Thymus (tissue), 11 donors: Measurements from ENCODE around the gene AMIGO1. TPM values are rescaled to one million over a fixed set of nuclear protein-coding genes. Genes with fewer than 3 reads are reported as not detected.

ENCODE experiments used
- DNase-seq, 9 donors: peaks; one replicate each; pipeline ENCODE4 v3.0.0-alpha.2; 2013; ENCODE audit warnings: low spot score in 9 of 9, low read depth in 6 of 9, missing footprints in 1 of 9
- H3K27ac ChIP-seq, 2 donors: one replicate each; pipeline ENCODE4 v1.5.1; 2013; ENCODE audit warnings: control low read depth in 1 of 2, low read depth in 1 of 2, low read length in 1 of 2, mild to moderate bottlenecking in 1 of 2, moderate library complexity in 1 of 2
- H3K27me3 ChIP-seq, 2 donors: one replicate each; pipeline ENCODE4 v1.5.1; 2013; ENCODE audit warnings: low read length in 1 of 2; ENCODE audit not compliant: control insufficient read depth in 2 of 2, insufficient read depth in 1 of 2
- H3K36me3 ChIP-seq, 2 donors: one replicate each; pipeline ENCODE4 v1.5.1; 2013; ENCODE audit warnings: low read length in 1 of 2, mild to moderate bottlenecking in 1 of 2, moderate library complexity in 1 of 2; ENCODE audit not compliant: control insufficient read depth in 2 of 2, insufficient read depth in 2 of 2
- H3K4me1 ChIP-seq, 2 donors: one replicate each; pipeline ENCODE4 v1.5.1; 2013; ENCODE audit warnings: low read length in 2 of 2; ENCODE audit not compliant: control insufficient read depth in 2 of 2, insufficient read depth in 2 of 2
- H3K4me3 ChIP-seq, 2 donors: one replicate each; pipeline ENCODE4 v1.5.1; 2013; ENCODE audit warnings: low read length in 2 of 2, control low read depth in 1 of 2, mild to moderate bottlenecking in 1 of 2
- H3K9me3 ChIP-seq, 2 donors: one replicate each; pipeline ENCODE4 v1.5.1; 2013; ENCODE audit warnings: low read length in 1 of 2, mild to moderate bottlenecking in 1 of 2; ENCODE audit not compliant: control insufficient read depth in 2 of 2, insufficient read depth in 1 of 2
- WGBS: extraction: QIAGEN DNeasy Blood & Tissue Kit; methylation state at CpG from one replicate; pipeline ENCODE4 v1.1.7; 2013; 5-methylcytosine and 5-hydroxymethylcytosine counted together
- polyA plus RNA-seq: library from polyadenylated mRNA; stranded (reverse); fragments of 200-250 nt; gene quantifications from one replicate; pipeline ENCODE4 v1.2.3, GENCODE V29; 2013
- total RNA-seq: library from RNA; stranded (reverse); fragments of 120-200 nt; gene quantifications from one replicate; pipeline ENCODE4 v1.2.4, GENCODE V29; 2013
- donor health status: healthy.

The AMIGO1 gene
- total and polyA plus RNA-seq, 2 donors = 2.3 to 2.5 TPM

- DNase-seq = no peak
- peaks cover 3% of the 10 kb centered on the region in 2 donors for H3K9me3 ChIP-seq
- H3K4me3 ChIP-seq = peak within 1 kb of the TSS; percentile 7 to 54
- H3K27me3 ChIP-seq = peaks cover 44 to 91% of the 10 kb centered on the region in 2 donors
- H3K36me3 ChIP-seq = no peaks in the 10 kb centered on the region
- WGBS = 2% methylated on average over 88 of the region's 88 CpGs
- H3K27ac ChIP-seq = no peak within 1 kb of the TSS
- H3K4me1 ChIP-seq = peaks cover 6 to 11% of the 10 kb centered on the region in 2 donors
These were observed 42.9 kb downstream of the AMIGO1 start, which contains the start of gene SYPL2 for GRCh38 chr1:109466452-109467300. Gene SYPL2, plus strand, starts transcription at chr1:109466546. Its CDS starts 298 bp downstream, at chr1:109466844.

- WGBS = 9% methylated on average over 24 of the region's 24 CpGs
- Histone ChIP-seq H3K4me1 (peaks cover 6 to 11% of the 10 kb centered on the region in 2 donors), H3K27me3 (peaks cover 44 to 91% of the 10 kb centered on the region in 2 donors), H3K27ac (no peak overlapping the region), H3K36me3 (no peaks in the 10 kb centered on the region), H3K9me3 (peaks cover 3% of the 10 kb centered on the region in 2 donors), H3K4me3 (peak overlapping the region; percentile 7 to 54)
- DNase-seq = no peak
These were observed 43.4 kb downstream of the AMIGO1 start for GRCh38 chr1:109466125-109466451.

GRCh38 chr1:109457819-109458218 is 51.7 kb downstream of the AMIGO1 start:
- Histone ChIP-seq H3K27me3 (peaks cover 0 to 20% of the 10 kb centered on the region in 2 donors), H3K4me3 (no peak overlapping the region), H3K9me3 (peaks cover 0 to 1% of the 10 kb centered on the region in 2 donors), H3K36me3 (no peaks in the 10 kb centered on the region), H3K4me1 (no peaks in the 10 kb centered on the region), H3K27ac (no peak overlapping the region)
- WGBS = 97% methylated on average over 4 of the region's 4 CpGs
- no peak for DNase-seq

- DNase-seq = no peak
- Histone ChIP-seq H3K27me3 (peaks cover 0 to 2% of the 10 kb centered on the region in 2 donors), H3K4me3 (no peak overlapping the region), H3K9me3 (peaks cover 0 to 1% of the 10 kb centered on the region in 2 donors), H3K4me1 (no peaks in the 10 kb centered on the region), H3K27ac (no peak overlapping the region), H3K36me3 (no peaks in the 10 kb centered on the region)
- 97% methylated on average over 1 of the region's 1 CpG for WGBS
These were observed 54.9 kb downstream of the AMIGO1 start for GRCh38 chr1:109454497-109455133.

Other genes with a start within 250 kb of the AMIGO1 start
- 16.6 TPM for gene PSRC1, start 226.6 kb downstream of the AMIGO1 start, total RNA-seq
- 5.8 TPM for gene PSRC1, start 226.6 kb downstream of the AMIGO1 start, polyA plus RNA-seq
- gene MYBPHL, start 202.7 kb downstream of the AMIGO1 start, total RNA-seq = 0.09 TPM
- 0.43 TPM for gene MYBPHL, start 202.7 kb downstream of the AMIGO1 start, polyA plus RNA-seq
- gene SORT1, start 111.8 kb downstream of the AMIGO1 start, total RNA-seq = 3.6 TPM
- 10.3 TPM for gene SORT1, start 111.8 kb downstream of the AMIGO1 start, polyA plus RNA-seq
- 144 TPM for gene PSMA5, start 83.3 kb downstream of the AMIGO1 start, total RNA-seq
- gene PSMA5, start 83.3 kb downstream of the AMIGO1 start, polyA plus RNA-seq = 72.3 TPM
- gene SYPL2, start 43.2 kb downstream of the AMIGO1 start, total RNA-seq = 0.05 TPM
- gene SYPL2, start 43.2 kb downstream of the AMIGO1 start, polyA plus RNA-seq = 0.34 TPM
- gene ATXN7L2, start 25.8 kb downstream of the AMIGO1 start, total RNA-seq = 5.4 TPM
- gene ATXN7L2, start 25.8 kb downstream of the AMIGO1 start, polyA plus RNA-seq = 19.6 TPM
- 3.3 TPM for gene CYB561D1, start 15.6 kb downstream of the AMIGO1 start, total RNA-seq
- gene CYB561D1, start 15.6 kb downstream of the AMIGO1 start, polyA plus RNA-seq = 9.4 TPM
- gene GPR61, start 30.1 kb upstream of the AMIGO1 start, total RNA-seq = 0.42 TPM
- 0.07 TPM for gene GPR61, start 30.1 kb upstream of the AMIGO1 start, polyA plus RNA-seq
- gene GNAI3, start 38.9 kb upstream of the AMIGO1 start, total RNA-seq = 7.7 TPM
- gene GNAI3, start 38.9 kb upstream of the AMIGO1 start, polyA plus RNA-seq = 4.7 TPM
- gene GNAT2, start 109.9 kb upstream of the AMIGO1 start, total RNA-seq = 0.14 TPM
- 0.05 TPM for gene GNAT2, start 109.9 kb upstream of the AMIGO1 start, polyA plus RNA-seq
- 24.8 TPM for gene AMPD2, start 110.1 kb upstream of the AMIGO1 start, total RNA-seq
- gene AMPD2, start 110.1 kb upstream of the AMIGO1 start, polyA plus RNA-seq = 32.8 TPM
- 6.7 TPM for gene GSTM4, start 146.4 kb upstream of the AMIGO1 start, total RNA-seq
- 15.6 TPM for gene GSTM4, start 146.4 kb upstream of the AMIGO1 start, polyA plus RNA-seq
- 14.7 TPM for gene GSTM2, start 158.3 kb upstream of the AMIGO1 start, total RNA-seq
- 100 TPM for gene GSTM2, start 158.3 kb upstream of the AMIGO1 start, polyA plus RNA-seq
- gene GSTM1, start 178.1 kb upstream of the AMIGO1 start, total RNA-seq = 12.9 TPM
- 0.27 TPM for gene GSTM1, start 178.1 kb upstream of the AMIGO1 start, polyA plus RNA-seq
- gene GSTM5, start 202.5 kb upstream of the AMIGO1 start, total RNA-seq = 4.1 TPM
- gene GSTM5, start 202.5 kb upstream of the AMIGO1 start, polyA plus RNA-seq = 2.3 TPM
- 14.8 TPM for gene GSTM3, start 231.3 kb upstream of the AMIGO1 start, total RNA-seq
- 35.5 TPM for gene GSTM3, start 231.3 kb upstream of the AMIGO1 start, polyA plus RNA-seq